SH-SY5Y (cell line): ENCODE measurements around the gene TP53BP1.

Source experiments
- GATA2 ChIP-seq: IDR thresholded peaks from 2 replicates; pipeline ENCODE4 v1.6.1; 2011; ENCODE audit warnings: mild to moderate bottlenecking, low read depth, low read length
- GATA3 ChIP-seq: IDR thresholded peaks from 2 replicates; pipeline ENCODE4 v1.6.1; 2011; ENCODE audit warnings: low read depth, mild to moderate bottlenecking, low read length, moderate library complexity

Gene TP53BP1

DNA sequence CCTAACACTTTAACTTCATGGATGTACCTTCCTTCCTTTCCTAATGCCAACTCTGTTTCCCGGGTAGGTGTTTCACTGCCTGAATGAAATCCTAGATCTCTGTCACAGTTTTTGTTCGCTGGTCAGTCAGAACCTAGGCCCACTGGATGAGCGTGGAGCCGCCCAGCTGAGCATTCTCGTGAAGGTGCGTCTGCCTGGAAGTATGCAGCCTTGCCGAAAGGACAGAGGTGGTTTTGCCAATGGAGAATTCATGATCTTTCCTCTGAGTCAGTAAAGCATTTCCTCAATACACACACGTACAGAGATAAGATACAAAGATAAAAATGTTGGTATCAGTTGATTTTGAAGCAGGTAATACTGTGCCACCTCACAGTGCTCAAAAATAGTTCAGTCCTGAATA, 89.3 kb downstream of the TP53BP1 start:
- TF ChIP-seq GATA3 (no peak), GATA2 (no peak)

DNA sequence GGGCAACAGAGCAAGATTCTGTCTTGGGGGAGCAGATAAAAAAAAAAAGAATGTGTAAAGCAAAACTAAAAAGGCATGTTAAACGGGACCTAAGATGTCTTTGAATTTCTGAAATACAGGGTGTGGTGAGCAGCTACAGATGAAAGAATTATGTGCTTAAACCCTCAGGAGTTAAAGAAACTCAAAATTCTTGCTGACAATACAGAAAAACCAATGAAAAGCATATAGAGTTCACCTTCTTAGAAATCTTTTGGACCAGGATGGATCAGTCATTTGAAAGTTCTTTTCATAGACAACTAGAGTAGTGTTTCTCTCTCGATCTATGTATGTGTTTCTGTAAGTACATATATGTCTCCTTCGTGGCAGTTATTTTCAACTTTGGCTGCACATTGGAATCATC, 90.7 kb downstream of the TP53BP1 start:
- TF ChIP-seq GATA2: no peak
- no peak for TF ChIP-seq GATA3

DNA sequence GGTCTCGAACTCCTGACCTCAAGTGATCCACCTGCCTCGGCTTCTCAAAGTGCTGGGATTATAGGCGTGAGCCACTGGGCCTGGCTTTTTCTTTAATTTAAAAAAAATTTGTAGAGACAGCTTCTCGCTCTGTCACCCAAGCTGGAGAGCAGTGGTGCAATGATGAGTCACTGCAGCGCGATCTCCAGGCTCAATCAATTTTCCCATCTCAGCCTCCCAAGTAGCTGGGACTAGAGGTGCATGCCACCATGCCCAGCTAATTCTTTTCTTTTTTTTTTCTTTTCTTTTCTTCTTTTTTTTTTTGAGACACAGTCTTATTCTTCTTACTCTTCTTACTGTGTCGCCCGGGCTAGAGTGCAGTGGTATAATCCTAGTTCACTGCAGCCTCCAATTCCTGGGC, 102.2 kb downstream of the TP53BP1 start:
- no peak for TF ChIP-seq GATA3
- TF ChIP-seq GATA2: no peak

DNA sequence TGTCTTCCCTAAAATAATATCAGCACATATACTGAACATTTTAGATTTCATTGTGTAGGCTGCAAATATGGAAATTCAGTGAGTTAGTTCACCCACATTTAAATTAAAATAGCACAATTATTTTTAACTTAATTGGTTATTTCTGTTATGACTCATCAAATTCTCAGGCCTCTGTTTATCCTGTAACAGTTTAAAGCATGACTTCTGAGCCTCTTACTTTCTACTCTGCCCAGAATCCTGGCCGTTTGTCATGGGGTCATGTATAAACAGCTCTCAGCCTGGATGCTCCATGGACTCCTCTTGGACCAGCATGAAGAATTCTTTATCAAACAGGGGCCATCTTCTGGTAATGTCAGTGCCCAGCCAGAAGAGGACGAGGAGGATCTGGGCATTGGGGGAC, 109.9 kb downstream of the TP53BP1 start:
- TF ChIP-seq GATA3 (no peak), GATA2 (no peak)

DNA sequence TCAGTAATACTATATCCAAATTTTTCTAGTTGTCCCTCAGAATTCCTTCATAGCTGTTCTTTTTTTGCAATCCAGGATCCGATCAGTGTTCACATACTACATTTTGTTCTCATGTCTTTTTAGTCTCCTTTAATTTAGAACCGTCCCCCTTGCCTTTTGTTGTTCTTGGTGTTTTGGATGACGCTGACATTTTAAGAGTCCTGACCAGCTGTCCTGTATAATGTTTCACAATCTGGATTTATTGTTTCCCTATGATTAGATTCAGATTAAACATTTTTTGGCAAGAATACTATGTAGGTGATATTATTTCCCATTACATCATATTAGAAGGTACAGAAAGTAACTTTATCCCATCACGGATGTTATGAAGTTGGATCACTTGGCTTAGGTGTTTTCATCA, 110.6 kb downstream of the TP53BP1 start:
- TF ChIP-seq GATA3: no peak
- TF ChIP-seq GATA2: no peak

DNA sequence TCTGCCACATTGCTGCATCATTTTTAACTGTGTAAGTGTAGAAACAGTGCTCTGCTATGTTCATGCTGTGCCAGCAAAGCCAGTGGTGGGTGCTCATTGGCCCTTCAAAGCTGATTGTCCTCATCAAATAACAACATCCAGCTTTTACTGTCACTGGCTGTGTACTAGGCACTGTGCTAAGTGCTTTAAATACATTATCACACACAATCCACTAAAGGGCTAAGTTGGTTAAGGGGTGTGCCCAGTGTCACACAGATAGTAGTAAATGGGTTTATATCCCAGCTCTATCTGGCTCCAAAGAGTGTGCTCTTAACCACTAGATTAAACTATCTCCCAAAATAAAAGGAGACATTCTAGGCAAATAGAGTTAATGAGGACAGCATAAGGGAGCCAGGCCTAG, 114.4 kb downstream of the TP53BP1 start:
- TF ChIP-seq GATA2 (no peak), GATA3 (no peak)

DNA sequence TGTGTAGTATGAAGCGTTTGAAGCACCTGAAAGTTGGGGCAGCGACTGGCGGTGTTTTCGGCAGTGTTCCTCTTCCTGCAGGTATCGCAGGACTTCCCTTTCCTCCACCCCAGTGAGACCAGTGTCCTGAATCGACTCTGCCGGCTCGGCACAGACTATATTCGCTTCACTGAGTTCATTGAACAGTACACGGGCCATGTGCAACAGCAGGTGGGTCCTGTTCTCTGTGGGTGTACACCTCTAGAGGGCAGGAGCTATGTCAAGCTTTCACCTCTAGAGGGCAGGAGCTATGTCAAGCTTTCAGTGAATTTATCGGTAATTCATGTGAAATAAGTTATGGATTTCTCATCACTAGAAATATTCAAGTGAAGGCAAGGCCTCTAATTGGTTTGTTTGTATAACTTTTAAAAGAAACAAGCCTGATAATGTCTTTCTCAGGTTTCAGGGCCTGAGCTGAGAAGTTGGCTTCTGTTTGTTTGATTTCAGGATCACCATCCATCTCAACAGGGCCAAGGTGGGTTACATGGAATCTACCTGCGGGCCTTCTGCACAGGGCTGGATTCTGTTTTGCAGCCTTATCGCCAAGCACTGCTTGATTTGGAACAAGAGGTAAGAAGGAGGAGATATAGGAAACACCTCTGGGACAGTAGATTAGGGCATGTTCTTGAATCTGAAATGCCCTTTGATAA, 116.8 kb downstream of the TP53BP1 start:
- TF ChIP-seq GATA2 (no peak), GATA3 (no peak)

DNA sequence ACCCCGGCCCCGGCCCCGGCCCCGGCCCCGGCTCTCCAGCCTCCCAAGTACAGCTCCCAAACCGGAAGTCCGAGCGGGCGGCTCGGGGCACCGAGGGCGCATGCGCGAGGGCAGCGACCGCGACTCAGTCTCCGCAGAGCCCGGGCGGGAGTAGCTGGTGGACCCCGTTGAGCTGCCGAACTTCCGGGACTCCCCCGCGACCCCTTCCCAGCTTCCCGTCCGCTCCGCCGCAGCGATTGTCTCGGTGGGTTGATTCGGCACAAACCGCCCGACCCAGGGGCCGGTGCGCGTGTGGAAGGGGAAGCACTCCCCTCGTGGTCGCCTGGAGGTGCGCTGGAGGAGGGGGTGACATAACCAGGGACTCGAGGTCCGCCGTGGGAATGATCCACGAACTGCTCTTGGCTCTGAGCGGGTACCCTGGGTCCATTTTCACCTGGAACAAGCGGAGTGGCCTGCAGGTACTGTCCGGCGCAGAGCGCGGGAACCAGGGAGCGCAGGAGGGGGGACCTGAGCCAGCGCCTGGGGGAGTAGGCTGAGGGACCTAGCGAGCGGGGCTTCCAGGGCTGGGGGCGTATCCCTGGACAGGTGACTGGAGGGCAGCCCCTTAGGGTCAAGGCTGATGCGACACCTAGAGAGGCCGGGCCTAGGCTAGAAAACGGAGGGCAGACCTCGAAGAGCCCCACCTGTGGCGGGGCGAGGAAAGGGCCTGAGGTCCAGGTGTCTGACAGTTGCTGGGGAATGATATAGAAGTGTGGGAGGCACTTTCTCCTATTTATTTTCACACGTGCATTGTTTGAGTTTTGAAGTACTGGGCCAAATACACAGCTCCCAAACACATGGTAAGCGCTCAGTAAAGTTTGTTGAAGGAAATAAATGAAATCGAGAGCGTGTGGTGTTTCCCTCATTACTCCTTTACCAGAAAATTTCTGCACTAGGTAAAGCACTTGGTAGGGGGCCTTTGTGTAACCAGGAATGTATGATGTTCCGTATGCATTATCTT, 121.7 kb downstream of the TP53BP1 start, which contains the start of the genes TUBGCP4 and ZSCAN29:
TSS of gene TUBGCP4 (plus strand) at position 127 of the 1,000 bp plus-strand sequence. CDS start at position 381, 254 bp downstream.
TSS of gene ZSCAN29 (minus strand) at position 69 of the 1,000 bp plus-strand sequence. CDS start 1,130 bp downstream, outside the sequence.
- TF ChIP-seq GATA2 (no peak), GATA3 (no peak)

DNA sequence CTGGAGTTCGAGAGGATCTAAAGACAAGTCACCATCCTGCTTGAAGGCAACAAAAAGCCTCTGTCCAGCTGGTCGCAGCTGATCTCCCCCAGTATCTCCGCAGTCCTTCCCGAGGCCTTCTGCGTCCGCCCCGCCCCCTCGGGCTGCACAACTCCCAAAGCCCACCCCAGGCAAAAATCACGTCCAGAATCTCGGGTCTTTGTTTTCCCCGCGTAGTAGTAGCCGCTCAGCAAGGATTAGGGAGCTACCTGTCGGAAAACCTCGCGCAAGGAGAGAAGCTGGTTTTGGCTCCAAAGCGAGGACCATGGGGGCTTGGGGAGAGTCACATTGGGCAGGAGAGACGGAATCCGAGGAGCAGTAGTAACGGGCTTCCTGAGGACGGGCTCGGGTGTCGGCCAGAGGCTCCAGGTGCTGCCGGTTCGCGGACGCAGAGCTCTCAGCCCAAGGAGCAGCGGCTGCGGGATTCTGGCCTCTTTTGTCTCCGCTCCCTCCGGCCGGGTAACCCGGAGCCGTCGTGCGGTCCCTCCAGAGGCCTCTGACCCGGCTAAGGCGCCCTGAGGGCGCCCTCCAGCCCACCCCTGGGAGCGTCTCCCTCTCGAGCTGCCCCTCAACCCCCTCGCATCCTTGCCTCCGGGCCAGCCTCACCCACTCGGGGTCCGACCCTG, 122.5 kb downstream of the TP53BP1 start:
- TF ChIP-seq GATA3 (no peak), GATA2 (no peak)

DNA sequence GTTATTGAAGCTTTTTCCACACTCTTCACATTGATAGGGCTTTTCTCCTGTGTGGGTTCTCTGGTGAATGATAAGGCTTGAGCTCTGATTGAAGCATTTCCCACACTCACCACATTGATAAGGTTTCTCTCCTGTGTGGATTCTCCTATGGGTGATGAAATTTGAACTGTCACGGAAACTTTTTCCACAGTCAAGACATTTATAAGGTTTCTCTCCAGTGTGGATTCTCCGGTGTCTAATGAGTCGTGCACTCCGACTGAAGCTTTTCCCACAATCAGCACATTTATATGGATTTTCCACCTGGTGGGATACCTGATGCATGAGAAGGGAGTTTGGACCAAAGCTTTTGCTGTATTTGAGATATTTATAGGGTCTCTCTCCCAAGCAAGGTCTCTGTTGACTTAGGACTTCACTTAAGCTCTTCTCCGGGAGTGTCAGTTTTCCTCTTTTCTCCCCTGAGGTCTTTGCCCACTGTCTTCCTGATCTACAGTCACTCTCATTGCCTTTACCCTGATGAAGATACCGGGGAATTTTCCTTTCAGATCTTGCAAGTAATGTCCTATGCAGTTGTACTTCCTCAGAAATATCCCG, 131.5 kb downstream of the TP53BP1 start:
- no peak for TF ChIP-seq GATA3

DNA sequence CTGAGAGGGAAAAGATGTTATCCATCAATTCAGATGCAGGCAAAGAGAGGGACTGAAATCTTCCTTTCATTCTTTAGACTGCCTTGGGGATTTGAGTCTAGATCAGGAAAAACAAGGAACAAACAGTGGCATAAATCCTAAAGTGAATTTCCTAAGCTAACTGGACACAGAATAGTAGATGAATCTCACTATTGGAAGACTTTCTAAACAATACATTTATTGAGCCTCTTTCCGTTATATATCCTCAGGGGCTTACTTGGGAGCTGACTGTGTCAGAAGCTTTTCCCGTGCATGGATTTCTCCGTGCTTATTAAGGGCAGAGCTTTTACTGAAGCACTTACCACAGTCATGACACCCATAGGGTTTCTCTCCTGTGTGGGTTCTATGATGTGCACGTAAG, 132.1 kb downstream of the TP53BP1 start:
- TF ChIP-seq GATA3 (no peak), GATA2 (no peak)
